HCT116 (cell line): ENCODE measurements around the gene NPEPL1. TPM values are rescaled to one million over a fixed set of nuclear protein-coding genes. Genes with fewer than 3 reads are reported as not detected.

Source experiments
- ATAC-seq: fragments of 200-7000 bp; cut with Tn5 transposase; 2 replicates; pipeline ENCODE4 v1.9.1; 2020; ENCODE audit warnings: mild to moderate bottlenecking, moderate library complexity
- BruUV-seq: library from RNA; stranded (reverse); fragments of 400-500 nt; replicated peaks from 2 replicates; lab custom pipeline; 2021; lab: Mats Ljungman, UMichigan
- CTCF ChIA-PET: fragments of 300-600 bp; sonication (Branson Sonifier 250); formaldehyde crosslinking; loops from one replicate; lab custom pipeline; 2021; ENCODE audit warnings: antibody characterized with exemption; lab: Charles Lee
- POLR2A ChIA-PET: fragments of 300-600, 350-600 bp; sonication (Branson Sonifier 250); formaldehyde crosslinking; loops from one replicate; lab custom pipeline; 2021; ENCODE audit warnings: antibody characterized with exemption; lab: Charles Lee
- RAD21 ChIA-PET, 2 experiments: fragments of 300-600 bp; sonication (Branson Sonifier 250); formaldehyde crosslinking; loops; one replicate each; lab custom pipeline; 2023; ENCODE audit warnings: low total read pairs in 2 of 2; ENCODE audit not compliant: uncharacterized antibody in 2 of 2, unreplicated experiment in 2 of 2, low non-redundant PET in 1 of 2; lab: Charles Lee
- DNase-seq: peaks from one replicate; pipeline ENCODE4 v3.0.0-alpha.2; 2010; ENCODE audit warnings: low read depth, low spot score
- H2AFZ ChIP-seq: fragments of 200-600 bp; shearing (Covaris generic), sonication (generic); 2 replicates; pipeline ENCODE4 v1.6.1; 2017; ENCODE audit warnings: low read depth, mixed run types, mixed read lengths, antibody characterized with exemption, low read length; ENCODE audit not compliant: poor library complexity, severe bottlenecking
- H3K27ac ChIP-seq: 2 replicates; pipeline ENCODE4 v1.5.1; 2012; ENCODE audit warnings: low read depth, low read length
- H3K27me3 ChIP-seq: fragments of 200-600 bp; sonication (generic); 2 replicates; pipeline ENCODE4 v1.6.1; 2016; ENCODE audit warnings: mixed run types, low read length, mixed read lengths; ENCODE audit not compliant: insufficient read depth
- H3K36me3 ChIP-seq, 2 experiments: fragments of 200-500 bp in 1 of 2; fragments of 200-600 bp in 1 of 2; sonication (Bioruptor generic) in 1 of 2; sonication (generic) in 1 of 2; 2 replicates each; pipeline versions ENCODE4 v1.5.1 to v1.6.1; 2014 to 2016; ENCODE audit warnings: low read length in 2 of 2, inconsistent platforms in 1 of 2, mixed read lengths in 1 of 2, mixed run types in 1 of 2; ENCODE audit not compliant: insufficient read depth in 2 of 2, control insufficient read depth in 1 of 2
- H3K4me1 ChIP-seq, 2 experiments: fragments of 200-600 bp in 1 of 2; sonication (generic) in 1 of 2; 2 replicates each; pipeline versions ENCODE4 v1.5.1 to v1.6.1; 2012 to 2017; ENCODE audit warnings: low read length in 2 of 2, inconsistent platforms in 1 of 2, mild to moderate bottlenecking in 1 of 2, mixed read lengths in 1 of 2, mixed run types in 1 of 2, moderate library complexity in 1 of 2; ENCODE audit not compliant: insufficient read depth in 2 of 2, control insufficient read depth in 1 of 2
- H3K4me2 ChIP-seq: fragments of 200-600 bp; sonication (generic); 2 replicates; pipeline ENCODE4 v1.6.1; 2017; ENCODE audit warnings: mixed run types, low read length, mixed read lengths
- H3K4me3 ChIP-seq, 2 experiments: fragments of 200-600 bp in 1 of 2; sonication (generic) in 1 of 2; replicated peaks in 1 of 2; 2 replicates each; pipeline ENCODE4 v1.5.1; 2011 to 2016; ENCODE audit warnings: low read length in 2 of 2, control low read depth in 1 of 2, low read depth in 1 of 2, mild to moderate bottlenecking in 1 of 2, mixed read lengths in 1 of 2, mixed run types in 1 of 2
- H3K79me2 ChIP-seq: fragments of 200-600 bp; sonication (generic); 2 replicates; pipeline ENCODE4 v1.6.1; 2017; ENCODE audit warnings: mild to moderate bottlenecking, mixed run types, low read length, moderate library complexity, mixed read lengths; ENCODE audit not compliant: insufficient read depth
- H3K9ac ChIP-seq: fragments of 200-600 bp; sonication (generic); 2 replicates; pipeline ENCODE4 v1.6.1; 2016; ENCODE audit warnings: low read length, mixed read lengths
- H3K9me2 ChIP-seq: fragments of 200-600 bp; sonication (generic), shearing (Covaris generic); 2 replicates; pipeline ENCODE4 v1.6.1; 2017; ENCODE audit warnings: mixed run types, mild to moderate bottlenecking, moderate library complexity; ENCODE audit not compliant: insufficient read depth
- H3K9me3 ChIP-seq, 2 experiments: fragments of 200-500 bp in 1 of 2; fragments of 200-600 bp in 1 of 2; sonication (Bioruptor generic) in 1 of 2; sonication (generic) in 1 of 2; 2 replicates each; pipeline ENCODE4 v1.6.1; 2014 to 2017; ENCODE audit warnings: low read length in 2 of 2, mixed read lengths in 2 of 2, inconsistent platforms in 1 of 2, low read depth in 1 of 2, mild to moderate bottlenecking in 1 of 2, mixed run types in 1 of 2, moderate library complexity in 1 of 2; ENCODE audit not compliant: control insufficient read depth in 1 of 2, insufficient read depth in 1 of 2
- H4K20me1 ChIP-seq: fragments of 200-600 bp; sonication (generic), shearing (Covaris generic); 2 replicates; pipeline ENCODE4 v1.6.1; 2017; ENCODE audit warnings: mixed run types, mild to moderate bottlenecking, moderate library complexity; ENCODE audit not compliant: insufficient read depth
- CBX3 ChIP-seq: IDR thresholded peaks from 2 replicates; pipeline ENCODE4 v1.6.1; 2012; ENCODE audit warnings: low read depth
- CEBPB ChIP-seq: IDR thresholded peaks from 2 replicates; pipeline ENCODE4 v1.6.1; 2012; ENCODE audit warnings: low read depth
- CTCF ChIP-seq, 3 experiments: fragments of 200-600 bp in 1 of 3; sonication (generic) in 1 of 3; IDR thresholded peaks in 2 of 3; conservative IDR thresholded peaks in 1 of 3; 2 replicates each; pipeline ENCODE4 v1.5.1; 2012 to 2017; ENCODE audit warnings: low read depth in 2 of 3, low read length in 2 of 3, antibody characterized with exemption in 1 of 3, borderline replicate concordance in 1 of 3, control low read depth in 1 of 3, mild to moderate bottlenecking in 1 of 3, mixed read lengths in 1 of 3, mixed run types in 1 of 3, moderate library complexity in 1 of 3; ENCODE audit not compliant: insufficient read depth in 1 of 3
- EGR1 ChIP-seq: IDR thresholded peaks from 2 replicates; pipeline ENCODE4 v1.6.1; 2012; ENCODE audit warnings: low read depth
- ELF1 ChIP-seq: IDR thresholded peaks from 2 replicates; pipeline ENCODE4 v1.6.1; 2012; ENCODE audit warnings: low read depth, borderline replicate concordance
- EZH2phosphoT487 ChIP-seq: fragments of 200-600 bp; IDR thresholded peaks from 2 replicates; pipeline ENCODE4 v1.6.1; 2018; ENCODE audit warnings: antibody characterized with exemption, borderline replicate concordance
- FOSL1 ChIP-seq: IDR thresholded peaks from 2 replicates; pipeline ENCODE4 v1.6.1; 2012; ENCODE audit warnings: low read depth
- JUND ChIP-seq: IDR thresholded peaks from 2 replicates; pipeline ENCODE4 v1.6.1; 2012
- POLR2A ChIP-seq: IDR thresholded peaks from 2 replicates; pipeline ENCODE4 v1.7.0; 2011; ENCODE audit warnings: borderline replicate concordance; ENCODE audit not compliant: insufficient read depth, insufficient read length; ENCODE audit errors: extremely low read depth
- RAD21 ChIP-seq: IDR thresholded peaks from 2 replicates; pipeline ENCODE4 v1.6.1; 2012; ENCODE audit warnings: low read depth, mild to moderate bottlenecking
- REST ChIP-seq: IDR thresholded peaks from 2 replicates; pipeline ENCODE4 v1.6.1; 2012; ENCODE audit warnings: low read depth
- SIN3A ChIP-seq: IDR thresholded peaks from 2 replicates; pipeline ENCODE4 v1.6.1; 2012; ENCODE audit warnings: low read depth
- SP1 ChIP-seq: IDR thresholded peaks from 2 replicates; pipeline ENCODE4 v1.6.1; 2012; ENCODE audit warnings: low read depth
- SRF ChIP-seq: IDR thresholded peaks from 2 replicates; pipeline ENCODE4 v1.6.1; 2012; ENCODE audit warnings: low read depth
- TCF7L2 ChIP-seq: IDR thresholded peaks from 2 replicates; pipeline ENCODE4 v1.7.0; 2011; ENCODE audit warnings: borderline replicate concordance, inconsistent platforms; ENCODE audit not compliant: insufficient read depth, insufficient read length; ENCODE audit errors: extremely low read depth
- YY1 ChIP-seq: IDR thresholded peaks from 2 replicates; pipeline ENCODE4 v1.6.1; 2011; ENCODE audit warnings: low read length, low read depth, moderate library complexity, mild to moderate bottlenecking; ENCODE audit not compliant: insufficient replicate concordance; ENCODE audit errors: extremely low read depth
- ZFX ChIP-seq: fragments of 450-650 bp; IDR thresholded peaks from 2 replicates; pipeline ENCODE4 v1.6.1; 2017
- ZNF274 ChIP-seq: fragments of 200-500 bp; sonication (Bioruptor generic); IDR thresholded peaks from 2 replicates; pipeline ENCODE4 v1.6.1; 2014; ENCODE audit warnings: mild to moderate bottlenecking, low read depth, low read length, inconsistent platforms
- intact Hi-C: fragments of 100-400 bp; cut with micrococcal nuclease; formaldehyde crosslinking; loops from 2 replicates; pipeline ENCODE4 v1.10.0; 2022
- total RNA-seq: library from RNA; stranded (reverse); gene quantifications from one replicate; pipeline ENCODE4 v1.2.1, GENCODE V29; 2021; ENCODE audit not compliant: unreplicated experiment
- TF ChIP-seq, protein P1 (sequence below): IDR thresholded peaks from 2 replicates; pipeline ENCODE4 v1.6.1; 2011; ENCODE audit warnings: mild to moderate bottlenecking, low read length, moderate library complexity; ENCODE audit not compliant: insufficient replicate concordance; ENCODE audit errors: extremely low read depth
- TF ChIP-seq, protein P2 (sequence below): IDR thresholded peaks from 2 replicates; pipeline ENCODE4 v1.6.1; 2012

Gene NPEPL1
- total RNA-seq, 1 experiment from 2014 or later = 16.6 TPM

DNA sequence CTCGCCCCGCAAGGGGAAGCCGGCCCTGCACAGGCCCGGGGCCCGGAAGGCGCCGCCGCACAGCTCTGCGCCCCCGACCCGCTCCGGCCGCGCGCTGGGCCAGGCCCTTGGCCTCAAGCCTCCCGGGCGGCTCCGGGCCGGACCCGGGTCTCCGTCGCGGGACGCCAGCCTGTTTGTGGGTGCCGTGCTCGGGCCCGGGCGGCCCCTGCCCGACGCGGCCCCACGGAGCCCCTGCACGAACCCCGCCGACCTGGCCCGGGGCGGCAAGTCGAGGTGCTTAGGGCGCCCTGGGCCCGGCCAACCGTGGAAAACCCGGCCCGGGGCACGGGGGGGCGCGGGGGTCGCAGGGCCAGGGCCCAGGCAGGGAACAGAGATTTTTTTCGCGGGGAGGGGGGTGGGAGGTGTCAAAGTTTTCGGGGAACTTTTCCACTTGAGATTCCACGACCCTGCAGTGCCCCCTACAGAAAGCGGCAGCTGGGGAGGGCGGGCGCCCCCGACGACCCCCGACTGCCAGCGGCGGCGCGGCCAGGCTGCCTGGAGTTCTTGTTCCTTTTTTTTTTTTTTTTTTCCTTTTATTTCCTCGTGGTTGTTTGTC lies 42.3 kb upstream of the NPEPL1 start:
- Histone ChIP-seq H4K20me1 (0 out of 2 replicates have a peak, but pooled peaks cover 3% of the 10 kb centered on the region), H3K4me3 (peak overlapping the region; percentile 95 to 100), H3K4me1 (peaks cover 3 to 19% of the 10 kb centered on the region in 2 experiments; a peak in 3 of 4 replicates), H3K4me2 (peak overlapping the region; percentile 86), H3K79me2 (peaks cover 42% of the 10 kb centered on the region), H3K9me3 (no peaks in the 10 kb centered on the region), H3K27ac (peak overlapping the region; percentile 77), H3K9me2 (no peaks in the 10 kb centered on the region), H3K36me3 (peaks cover 0 to 3% of the 10 kb centered on the region in 2 experiments; a peak in 3 of 4 replicates), H3K9ac (peak overlapping the region; percentile 97), H2AFZ (no peak overlapping the region), H3K27me3 (no peaks in the 10 kb centered on the region)
- TF ChIP-seq SP1 = no peak
- no peak for TF ChIP-seq CTCF (IDR thresholded peaks at IDR 0.05 in 2 of 3, conservative IDR thresholded peaks at IDR 0.05 in 1 of 3; ENCODE audit: borderline replicate concordance in 1 of 3, insufficient read depth in 1 of 3, low read depth in 2 of 3, low read length in 2 of 3)
- TF ChIP-seq ZNF274 = no peak
- TF ChIP-seq YY1 = no peak
- no peak for TF ChIP-seq JUND
- TF ChIP-seq, protein P1, sequence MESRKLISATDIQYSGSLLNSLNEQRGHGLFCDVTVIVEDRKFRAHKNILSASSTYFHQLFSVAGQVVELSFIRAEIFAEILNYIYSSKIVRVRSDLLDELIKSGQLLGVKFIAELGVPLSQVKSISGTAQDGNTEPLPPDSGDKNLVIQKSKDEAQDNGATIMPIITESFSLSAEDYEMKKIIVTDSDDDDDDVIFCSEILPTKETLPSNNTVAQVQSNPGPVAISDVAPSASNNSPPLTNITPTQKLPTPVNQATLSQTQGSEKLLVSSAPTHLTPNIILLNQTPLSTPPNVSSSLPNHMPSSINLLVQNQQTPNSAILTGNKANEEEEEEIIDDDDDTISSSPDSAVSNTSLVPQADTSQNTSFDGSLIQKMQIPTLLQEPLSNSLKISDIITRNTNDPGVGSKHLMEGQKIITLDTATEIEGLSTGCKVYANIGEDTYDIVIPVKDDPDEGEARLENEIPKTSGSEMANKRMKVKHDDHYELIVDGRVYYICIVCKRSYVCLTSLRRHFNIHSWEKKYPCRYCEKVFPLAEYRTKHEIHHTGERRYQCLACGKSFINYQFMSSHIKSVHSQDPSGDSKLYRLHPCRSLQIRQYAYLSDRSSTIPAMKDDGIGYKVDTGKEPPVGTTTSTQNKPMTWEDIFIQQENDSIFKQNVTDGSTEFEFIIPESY = no peak
- TF ChIP-seq, protein P2, sequence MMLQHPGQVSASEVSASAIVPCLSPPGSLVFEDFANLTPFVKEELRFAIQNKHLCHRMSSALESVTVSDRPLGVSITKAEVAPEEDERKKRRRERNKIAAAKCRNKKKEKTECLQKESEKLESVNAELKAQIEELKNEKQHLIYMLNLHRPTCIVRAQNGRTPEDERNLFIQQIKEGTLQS = no peak
- TF ChIP-seq EZH2phosphoT487 = no peak
- no peak for TF ChIP-seq TCF7L2
- TF ChIP-seq FOSL1 = no peak
- no peak for TF ChIP-seq REST
- TF ChIP-seq RAD21 = no peak
- no peak for TF ChIP-seq ZFX
- no peak for TF ChIP-seq SIN3A
- no peak for TF ChIP-seq CEBPB
- TF ChIP-seq EGR1 = no peak
- TF ChIP-seq ELF1 = no peak
- TF ChIP-seq SRF = no peak
- TF ChIP-seq POLR2A = no peak
- TF ChIP-seq CBX3 = no peak
- ChIA-PET POLR2A (interaction anchor here (0.9 to 1.1 kb wide), 2 partner anchors 9 to 11 kb away, joined by 3 read pairs; no protein-coding TSS in a partner anchor), RAD21 (interaction anchor here in 1 of 2 experiments (0.9 kb wide), 1 partner anchor 169 kb away, joined by 7 read pairs; no protein-coding TSS in a partner anchor), CTCF (interaction anchor here (1.3 to 2.9 kb wide), 3 partner anchors 28 to 805 kb away, joined by 3 to 20 read pairs (median 3); no protein-coding TSS in a partner anchor)
- ATAC-seq (no peak), DNase-seq (no peak)
- BruUV-seq = no TSS peak
- intact Hi-C loops = loop anchor here (5.0 to 10.0 kb wide), 3 partner anchors 168 to 405 kb away; no protein-coding TSS in a partner anchor
